RKO (cell line): ENCODE results near the gene CYP4B1.

Experiments used
- DNase-seq: peaks from one replicate; pipeline ENCODE4 v3.0.0-alpha.2; 2016; ENCODE audit warnings: low spot score

CYP4B1 gene

DNA sequence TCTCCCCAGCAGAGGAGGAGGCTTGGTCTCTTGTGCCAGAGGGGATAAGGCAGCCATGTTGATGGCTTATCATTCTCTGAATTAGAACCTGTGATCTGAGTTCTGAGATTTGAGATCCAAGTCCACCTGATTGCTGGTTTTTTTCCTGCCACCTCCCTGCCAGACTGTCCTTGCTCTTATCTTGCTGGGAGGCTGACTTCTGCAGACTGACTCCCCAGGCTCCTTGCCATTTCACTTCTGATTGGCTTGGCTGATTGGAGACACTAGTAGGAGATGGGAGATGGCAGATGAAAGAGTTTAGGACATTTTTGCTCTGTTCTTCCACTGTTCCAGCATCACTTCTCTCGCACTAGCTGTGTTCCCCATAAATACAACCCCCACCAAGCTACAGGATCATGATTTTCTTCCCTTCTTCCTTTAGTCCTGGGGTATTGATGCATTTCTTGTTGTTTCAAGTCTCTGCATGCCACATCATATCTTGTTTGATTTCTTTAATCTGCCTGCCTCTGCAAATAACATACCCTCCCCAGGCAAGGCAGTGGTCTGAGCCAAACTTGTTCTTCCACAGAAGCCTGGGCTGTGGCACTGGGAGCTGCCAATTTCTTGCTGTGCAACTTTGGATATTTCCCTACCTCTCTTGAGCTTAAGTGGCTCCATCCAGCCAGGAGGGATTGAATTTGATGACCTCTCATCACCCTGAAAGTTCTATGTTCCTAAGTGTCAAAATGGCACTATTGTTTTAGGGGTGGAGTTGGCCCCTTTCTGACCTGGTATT lies 963 bp upstream of the CYP4B1 start:
- no peak for DNase-seq

- no peak for DNase-seq
Measured at GRCh38 chr1:46800742-46801141, 1.9 kb downstream of the CYP4B1 start.

DNA sequence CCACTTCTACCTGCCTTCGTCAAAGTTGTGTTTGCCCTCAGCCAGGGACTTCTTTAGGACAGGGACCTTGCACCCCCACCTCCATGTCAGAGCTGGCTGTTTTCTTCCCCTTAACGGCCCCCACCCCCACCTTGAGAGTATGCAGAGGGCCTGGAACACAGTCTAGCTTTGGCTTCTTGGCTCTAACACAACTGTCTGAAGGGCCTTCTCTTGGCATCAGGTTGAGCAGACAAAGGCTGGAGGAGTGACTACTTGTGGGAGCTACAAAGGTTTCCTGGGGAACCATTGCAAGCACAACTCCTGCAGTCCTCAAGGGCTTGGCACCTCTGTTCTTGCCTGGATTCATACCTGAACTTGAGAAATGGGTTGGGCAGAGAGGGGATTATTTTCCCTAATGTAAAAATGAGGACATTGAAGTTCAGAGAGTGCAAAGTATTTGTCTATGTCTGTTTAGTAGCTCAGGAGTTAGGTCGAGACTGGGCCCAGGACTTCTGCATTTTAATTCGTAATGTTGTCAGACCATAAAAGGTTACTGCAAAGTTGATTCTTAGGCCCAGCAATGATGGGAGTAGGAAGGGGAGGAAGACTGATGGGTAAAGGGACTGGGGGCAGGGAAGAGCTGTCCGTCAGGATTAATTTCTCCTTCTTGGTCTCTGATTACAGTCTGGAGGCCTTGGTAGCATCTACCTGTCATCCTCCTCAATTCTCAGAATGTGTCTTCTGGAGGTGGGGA lies 2.6 kb downstream of the CYP4B1 start:
- no peak for DNase-seq

DNA sequence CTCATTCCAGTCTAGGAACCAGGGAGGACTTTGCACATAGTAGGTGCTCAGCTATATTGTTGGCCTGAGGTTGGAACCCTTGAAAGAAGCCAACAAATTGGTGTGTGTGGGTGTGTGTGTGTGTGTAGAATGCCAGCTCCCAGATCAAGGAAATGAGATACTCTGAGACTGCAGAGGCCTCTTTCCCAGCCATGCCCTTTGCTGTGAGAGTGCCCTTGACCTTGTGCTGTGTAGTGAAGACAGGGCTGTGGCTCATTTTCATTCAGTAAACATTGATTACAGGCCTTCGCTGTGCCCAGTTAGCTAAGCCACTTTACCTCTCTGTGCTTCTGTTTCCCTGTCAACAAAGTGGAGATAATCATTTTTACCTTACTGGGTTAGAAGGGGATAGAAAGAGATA lies 3.2 kb downstream of the CYP4B1 start:
- no peak for DNase-seq

DNA sequence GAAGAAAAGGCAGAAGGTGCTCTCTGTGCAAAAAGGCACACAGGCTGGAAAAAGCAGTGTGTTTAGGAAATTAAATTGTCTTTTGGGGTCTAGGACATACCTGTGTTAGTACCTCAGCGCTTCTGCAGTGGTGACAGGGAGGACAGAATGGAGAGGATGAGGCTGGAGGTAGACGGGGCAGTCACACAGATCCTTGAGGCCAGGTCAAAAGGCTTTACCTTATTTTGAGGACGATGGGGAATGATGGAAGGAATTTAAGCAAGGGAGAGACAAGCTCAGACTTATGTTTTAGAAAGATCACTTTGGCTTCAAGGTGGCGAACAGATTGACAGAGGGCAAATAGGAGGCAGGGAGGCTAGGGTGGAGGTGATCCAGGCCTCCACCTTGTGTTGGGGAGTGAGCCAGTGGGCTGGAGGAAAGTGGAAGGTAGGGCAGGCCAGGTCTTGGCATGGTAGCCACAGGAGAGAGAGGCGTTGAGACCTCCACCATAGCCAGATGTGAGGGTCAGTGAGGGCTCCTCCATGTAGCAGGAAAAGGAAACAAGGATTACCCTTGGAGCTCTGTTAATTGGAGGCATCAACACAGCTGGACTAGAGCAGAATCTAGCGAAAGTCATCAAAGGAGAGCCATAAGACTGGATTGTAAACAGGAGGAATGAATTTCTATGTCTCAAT lies 4.2 kb downstream of the CYP4B1 start:
- DNase-seq: no peak

DNA sequence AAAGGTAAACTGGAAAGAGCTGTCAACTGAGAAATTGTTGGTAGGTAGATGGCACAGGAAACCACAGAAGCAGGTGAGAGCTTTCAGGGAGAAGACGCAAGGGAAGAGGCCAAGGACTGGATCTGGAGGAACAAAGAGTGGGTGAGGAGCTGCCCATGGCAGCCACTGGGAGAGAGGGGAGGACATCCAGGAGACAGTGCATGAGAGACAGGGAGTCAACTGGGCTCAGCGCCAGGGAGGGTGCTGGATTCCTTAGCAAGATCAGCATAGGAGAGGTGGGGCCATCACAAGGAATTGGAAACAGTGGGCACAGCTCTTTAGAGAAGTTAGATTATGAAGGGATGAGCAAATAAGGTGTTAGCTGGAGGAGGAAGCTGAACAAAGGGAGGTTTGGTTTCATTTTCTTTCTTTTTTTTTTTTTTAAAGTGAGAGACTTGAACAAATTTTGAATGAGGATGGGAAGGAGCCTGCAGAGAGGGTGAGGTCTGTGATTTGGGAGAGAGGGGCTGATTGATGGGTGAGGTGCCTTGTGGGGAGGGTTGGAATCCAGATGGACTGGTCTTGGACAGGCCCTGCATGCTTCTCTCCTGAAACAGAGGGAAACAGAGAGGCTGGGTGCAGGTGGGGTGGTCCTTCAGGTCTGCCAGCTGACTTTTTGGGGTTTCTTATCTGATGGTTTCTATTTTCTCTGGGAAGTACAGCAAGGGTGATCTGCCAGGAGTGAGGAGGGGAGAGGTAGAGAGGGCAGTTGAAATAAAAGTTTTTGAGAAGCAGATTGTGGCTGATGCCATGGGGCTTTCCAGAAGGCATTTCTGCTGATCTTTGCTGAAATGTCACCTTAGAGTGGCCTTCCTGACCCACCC lies 5.4 kb downstream of the CYP4B1 start:
- no peak for DNase-seq

DNA sequence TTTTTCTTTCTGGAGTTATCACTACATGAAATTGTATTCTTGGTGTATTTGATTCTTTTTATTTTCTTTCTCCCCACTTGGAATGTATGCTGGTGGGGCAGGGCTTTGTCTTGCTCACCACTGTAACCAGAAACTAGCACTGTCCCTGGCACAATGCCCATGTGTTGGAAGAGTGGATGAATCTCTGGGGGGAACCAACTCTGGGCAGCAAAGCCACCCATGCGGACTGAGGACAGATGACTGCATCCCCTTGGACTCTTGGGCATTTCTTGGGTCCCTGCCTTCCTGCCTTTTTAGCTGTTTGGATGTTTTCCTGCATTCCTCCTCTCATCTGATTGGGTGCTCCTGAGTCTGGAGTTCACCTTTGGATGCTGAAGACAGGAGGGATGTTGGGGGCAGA lies 6.1 kb downstream of the CYP4B1 start:
- DNase-seq: no peak

GRCh38 chr1:46805755-46806154 lies 6.9 kb downstream of the CYP4B1 start:
- no peak for DNase-seq

DNA sequence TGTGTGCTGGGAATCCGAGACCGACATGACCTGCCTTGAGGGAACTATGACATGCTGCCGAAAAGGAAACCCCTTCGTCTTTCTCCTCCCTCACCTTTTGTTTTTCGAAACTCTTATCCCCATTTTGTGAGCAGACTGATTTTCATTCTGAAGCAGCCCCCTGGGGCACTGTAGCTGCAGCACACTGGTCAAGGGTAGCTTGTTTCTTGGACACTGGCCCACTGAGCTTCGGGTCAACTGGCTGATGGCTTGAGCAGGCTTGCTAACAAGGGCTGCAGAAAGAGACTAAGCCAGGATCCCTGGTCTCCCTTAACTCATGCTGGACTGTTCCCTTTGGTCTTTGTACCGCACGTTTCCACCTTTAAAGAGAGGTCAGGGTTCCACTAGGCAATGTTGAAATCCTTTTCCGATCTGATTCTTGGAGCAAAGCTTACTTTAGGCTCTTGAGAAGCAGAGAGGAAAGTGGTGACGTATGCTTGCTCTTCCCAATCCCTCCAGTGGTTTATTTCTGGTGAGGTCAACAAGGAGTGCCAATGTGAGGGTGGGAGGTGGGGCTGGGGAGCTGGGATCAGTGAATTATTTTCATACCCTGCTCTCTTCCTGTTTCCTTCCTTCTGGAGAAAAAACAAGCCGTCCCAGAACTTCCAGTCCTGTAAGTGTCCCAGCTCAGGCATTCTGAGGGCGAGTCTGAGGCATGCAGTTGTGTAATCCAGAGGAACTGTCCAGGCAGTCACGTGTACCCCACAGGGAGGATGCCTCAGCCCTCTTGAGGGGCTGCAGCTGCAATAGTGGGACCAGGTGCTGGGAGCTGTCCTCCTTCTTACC lies 7.6 kb downstream of the CYP4B1 start:
- no peak for DNase-seq

- no peak for DNase-seq
Measured at GRCh38 chr1:46807046-46807972, 8.5 kb downstream of the CYP4B1 start.

DNA sequence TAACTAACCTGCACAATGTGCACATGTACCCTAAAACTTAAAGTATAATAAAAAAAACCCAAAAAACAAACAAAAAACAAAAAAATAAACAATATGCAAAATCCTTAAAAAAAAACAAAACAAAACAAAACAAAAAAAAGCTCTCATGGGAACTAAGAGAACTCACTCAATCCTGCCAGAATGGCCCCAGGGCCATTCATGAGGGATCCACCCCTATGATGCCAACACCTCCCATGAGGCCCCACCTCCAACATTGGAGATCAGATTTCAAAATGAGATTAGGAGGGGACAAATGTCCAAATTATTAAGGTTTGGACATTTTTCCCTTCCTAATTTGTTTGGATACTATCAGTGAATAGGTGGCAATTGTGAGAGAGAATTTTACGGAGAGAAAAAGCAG lies 10.2 kb downstream of the CYP4B1 start:
- DNase-seq: no peak

DNA sequence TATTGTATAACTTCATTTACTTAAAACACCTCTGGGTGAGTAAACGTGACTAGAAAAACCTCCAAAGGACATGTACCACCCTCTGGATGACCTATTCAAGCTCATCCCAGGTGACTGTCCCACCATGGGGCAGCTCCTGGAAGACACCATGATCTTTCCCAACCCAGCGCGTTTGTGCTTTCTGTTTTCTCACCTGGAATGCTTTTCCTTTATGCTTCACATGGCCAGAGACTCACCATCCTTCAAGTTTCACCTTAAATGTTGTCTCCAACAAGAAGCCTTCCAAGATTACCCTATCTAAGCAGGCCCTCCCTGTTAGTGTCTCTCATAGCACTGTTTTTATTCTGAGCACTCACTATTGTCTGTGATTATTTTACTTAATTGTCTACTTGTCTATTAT lies 11.1 kb downstream of the CYP4B1 start:
- no peak for DNase-seq

DNA sequence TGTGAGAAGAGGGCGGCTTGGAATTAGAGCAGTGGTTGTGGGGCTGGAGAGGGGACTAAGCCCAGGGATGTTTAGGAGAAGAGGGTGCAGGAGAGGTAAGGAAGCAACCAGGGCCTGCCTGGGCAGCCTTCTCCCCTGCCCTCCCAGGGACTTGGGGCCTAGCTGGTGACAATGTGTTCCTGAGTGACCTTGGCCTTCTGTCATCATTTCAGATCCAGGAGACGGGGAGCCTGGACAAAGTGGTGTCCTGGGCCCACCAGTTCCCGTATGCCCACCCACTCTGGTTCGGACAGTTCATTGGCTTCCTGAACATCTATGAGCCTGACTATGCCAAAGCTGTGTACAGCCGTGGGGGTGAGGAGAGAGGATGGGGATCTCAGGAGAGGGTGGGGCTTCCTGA lies 11.8 kb downstream of the CYP4B1 start:
- no peak for DNase-seq

- DNase-seq: no peak
Measured at GRCh38 chr1:46811053-46811452, 12.2 kb downstream of the CYP4B1 start.

GRCh38 chr1:46812065-46812963 lies 13.5 kb downstream of the CYP4B1 start:
- no peak for DNase-seq

- DNase-seq: no peak
Measured at GRCh38 chr1:46812996-46813857, 14.4 kb downstream of the CYP4B1 start.

GRCh38 chr1:46813858-46814396 lies 15.1 kb downstream of the CYP4B1 start:
- DNase-seq: no peak

- no peak for DNase-seq
Measured at GRCh38 chr1:46815133-46815532, 16.3 kb downstream of the CYP4B1 start.
